Heart left ventricle (tissue), 16 donors: ENCODE measurements around the gene SLC16A8. TPM values are rescaled to one million over a fixed set of nuclear protein-coding genes. Genes with fewer than 3 reads are reported as not detected.
"Not testable (repeated sequence)": the region's sequence is repeated elsewhere in the genome, so short reads cannot be mapped to it uniquely, and the experiment has no call there.

ENCODE experiments used
- ATAC-seq, 4 donors: fragments of 200-7000 bp; cut with Tn5 transposase; one replicate each; pipeline ENCODE4 v1.9.1; 2020 to 2022; ENCODE audit warnings: moderate library complexity in 4 of 4, mild to moderate bottlenecking in 3 of 4, moderate number of reproducible peaks in 1 of 4
- DNase-seq, 5 donors: peaks; one replicate each; pipeline ENCODE4 v3.0.0-alpha.2; 2020
- H3K27ac ChIP-seq, 12 donors: fragments of 200-600 bp; sonication (generic) in 4 of 12; one replicate each; pipeline versions ENCODE4 v1.5.0 to v1.8.0; 2016 to 2022; ENCODE audit warnings: mild to moderate bottlenecking in 2 of 12
- H3K27me3 ChIP-seq, 9 donors: fragments of 200-600 bp; sonication (generic) in 2 of 9; one replicate each; pipeline versions ENCODE4 v1.5.1 to v1.8.0; 2016 to 2022; ENCODE audit warnings: mild to moderate bottlenecking in 3 of 9
- H3K36me3 ChIP-seq, 9 donors: fragments of 200-600 bp; sonication (generic) in 2 of 9; one replicate each; pipeline versions ENCODE4 v1.5.0 to v1.8.0; 2018 to 2022; ENCODE audit warnings: mild to moderate bottlenecking in 2 of 9
- H3K4me1 ChIP-seq, 12 donors: fragments of 200-600 bp; sonication (generic) in 4 of 12; one replicate each; pipeline versions ENCODE4 v1.5.0 to v1.8.0; 2016 to 2022; ENCODE audit warnings: mild to moderate bottlenecking in 3 of 12
- H3K4me3 ChIP-seq, 12 donors: fragments of 200-600 bp; sonication (generic) in 4 of 12; one replicate each; pipeline versions ENCODE4 v1.5.0 to v1.8.0; 2017 to 2022; ENCODE audit warnings: mild to moderate bottlenecking in 9 of 12, moderate library complexity in 4 of 12
- H3K9me3 ChIP-seq, 12 donors: fragments of 200-600 bp; sonication (generic) in 4 of 12; one replicate each; pipeline versions ENCODE4 v1.5.0 to v1.8.0; 2016 to 2022; ENCODE audit warnings: mild to moderate bottlenecking in 1 of 12
- POLR2A ChIP-seq, 2 donors: fragments of 450-650 bp; IDR thresholded peaks; one replicate each; pipeline ENCODE4 v1.6.1; 2017; ENCODE audit warnings: antibody characterized with exemption in 2 of 2, mild to moderate bottlenecking in 2 of 2, moderate library complexity in 2 of 2
- WGBS, 4 donors: extraction: QIAGEN DNeasy Blood & Tissue Kit in 2 of 4; methylation state at CpG; one replicate each; pipeline versions ENCODE4 v1.1.5 to v1.1.7; 2013 to 2018; 5-methylcytosine and 5-hydroxymethylcytosine counted together
- intact Hi-C, 10 donors: fragments of 100-400 bp; cut with DNase I; formaldehyde crosslinking; loops; one replicate each; pipeline versions ENCODE4 v1.11.1 to v1.14.2; 2022
- polyA plus RNA-seq, 2 donors: library from polyadenylated mRNA; stranded (reverse); fragments of 200-250 nt; gene quantifications; one replicate each; pipeline ENCODE4 v1.2.3, GENCODE V29; 2013
- total RNA-seq, 9 donors: library from RNA; depleted of rRNA in 2 of 9; stranded (reverse); fragments of >200 nt in 2 of 9; fragmentation: NEBNext Ultra II Directional in 3 of 9; extraction: Animal tissue kit (Norgen Biotek cat#: 25700) in 3 of 9; gene quantifications; one replicate each; pipeline versions ENCODE4 v1.1.0 to v1.2.4, GENCODE V29; 2016 to 2023
- TF ChIP-seq, protein P1 (sequence below), 12 donors: fragments of 200-600 bp; sonication (generic) in 4 of 12; IDR thresholded peaks; one replicate each; pipeline versions ENCODE4 v1.5.0 to v1.8.0; 2018 to 2022; ENCODE audit warnings: antibody characterized with exemption in 12 of 12, mild to moderate bottlenecking in 5 of 12
- donor health status: ischemic (EF 13 %, LVEDD 7.1; RV severe dilation, severe dysfunction).
- donor health status: healthy with polysubstance abuse.
- donor health status: DM: no; HTN: yes; CAD: no.
- donor health status: DM: no; HTN: no; CAD: no.
- donor health status: ischemic (EF 25% LVEDD 6.9; RV normal size, moderate dysfunction).
- donor health status: ischemic (EF 25% LVEDD 5.7; RV mildly dilated, moderate dysfunction).
- donor health status: healthy.
- donor health status: DM: yes; HTN: yes; CAD: no.
- donor health status: ischemic (EF 35%, LVEDD 5.7; RV mildly dilated, moderate dysfunction).
- donor health status: nonischemic (EF 11% LVEDD 7.7; RV severe dilation, severe dysfunction).
- donor health status: DM: yes; HTN: yes; CAD: no.
- donor health status: PGD.
- donor health status: ischemic (EF 29% LVEDD 5.4; RV normal size, mild dysfunction).
- donor health status: nonischemic (EF 23%, LVEDD 6.1; RV moderate dilation, normal function).

Gene SLC16A8
- total and polyA plus RNA-seq, 11 donors, result 0.34 TPM; not detected in 10

DNA sequence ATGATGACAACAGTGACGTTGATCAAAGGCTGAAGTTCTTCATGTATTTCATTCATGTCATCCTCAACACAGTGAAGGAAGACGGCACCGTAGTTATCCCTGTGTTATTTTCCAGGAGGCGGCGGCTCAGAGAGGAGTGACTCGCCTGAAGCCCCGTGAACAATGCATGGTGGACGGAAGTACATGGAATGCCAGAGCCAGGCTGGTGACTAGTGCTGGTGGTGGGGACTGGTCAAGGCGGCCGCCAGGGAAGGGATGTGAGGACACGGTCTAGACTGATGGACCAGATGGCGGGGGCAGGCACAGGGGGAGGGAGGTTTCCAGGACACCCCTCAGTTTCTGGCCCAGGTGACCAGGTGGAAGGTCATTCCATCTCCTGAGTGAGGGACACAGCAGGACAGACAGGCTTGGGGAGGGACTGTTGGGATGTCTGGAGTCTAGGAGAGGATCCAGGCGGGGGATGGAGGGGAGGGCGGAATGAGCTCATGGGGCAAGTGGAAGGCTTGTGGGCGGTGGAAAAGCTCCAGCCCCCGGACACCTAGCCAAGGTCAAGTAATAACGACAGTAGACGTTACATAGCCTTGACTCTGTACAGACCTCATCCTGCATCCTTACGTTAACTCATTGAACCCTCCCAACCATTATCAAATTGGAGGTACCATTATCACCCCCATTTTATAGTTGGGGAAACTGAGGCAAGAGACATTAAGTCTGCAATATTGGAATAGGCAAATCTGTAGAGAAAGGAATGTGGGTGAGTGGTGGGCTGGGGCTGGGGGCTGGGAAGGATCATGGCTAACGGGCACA, 42.8 kb downstream of the SLC16A8 start:
- Histone ChIP-seq H3K4me1 (peaks cover 0 to 19% (median 1%) of the 10 kb centered on the region in 12 donors), H3K9me3 (no peaks in the 10 kb centered on the region), H3K27me3 (no peaks in the 10 kb centered on the region), H3K36me3 (no peaks in the 10 kb centered on the region), H3K4me3 (no peak overlapping the region), H3K27ac (no peak overlapping the region)
- no peak for TF ChIP-seq POLR2A (IDR thresholded peaks at IDR 0.05)
- TF ChIP-seq, protein P1, sequence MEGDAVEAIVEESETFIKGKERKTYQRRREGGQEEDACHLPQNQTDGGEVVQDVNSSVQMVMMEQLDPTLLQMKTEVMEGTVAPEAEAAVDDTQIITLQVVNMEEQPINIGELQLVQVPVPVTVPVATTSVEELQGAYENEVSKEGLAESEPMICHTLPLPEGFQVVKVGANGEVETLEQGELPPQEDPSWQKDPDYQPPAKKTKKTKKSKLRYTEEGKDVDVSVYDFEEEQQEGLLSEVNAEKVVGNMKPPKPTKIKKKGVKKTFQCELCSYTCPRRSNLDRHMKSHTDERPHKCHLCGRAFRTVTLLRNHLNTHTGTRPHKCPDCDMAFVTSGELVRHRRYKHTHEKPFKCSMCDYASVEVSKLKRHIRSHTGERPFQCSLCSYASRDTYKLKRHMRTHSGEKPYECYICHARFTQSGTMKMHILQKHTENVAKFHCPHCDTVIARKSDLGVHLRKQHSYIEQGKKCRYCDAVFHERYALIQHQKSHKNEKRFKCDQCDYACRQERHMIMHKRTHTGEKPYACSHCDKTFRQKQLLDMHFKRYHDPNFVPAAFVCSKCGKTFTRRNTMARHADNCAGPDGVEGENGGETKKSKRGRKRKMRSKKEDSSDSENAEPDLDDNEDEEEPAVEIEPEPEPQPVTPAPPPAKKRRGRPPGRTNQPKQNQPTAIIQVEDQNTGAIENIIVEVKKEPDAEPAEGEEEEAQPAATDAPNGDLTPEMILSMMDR (IDR thresholded peaks at IDR 0.05), result no peak
- intact Hi-C loops, result no loop called here
- ATAC-seq (no peak), DNase-seq (peak in 1 of 5 donors; percentile 40)
- WGBS, 4 donors, result 83 to 88% (median 84%) methylated on average over 20 of the region's 20 CpGs

DNA sequence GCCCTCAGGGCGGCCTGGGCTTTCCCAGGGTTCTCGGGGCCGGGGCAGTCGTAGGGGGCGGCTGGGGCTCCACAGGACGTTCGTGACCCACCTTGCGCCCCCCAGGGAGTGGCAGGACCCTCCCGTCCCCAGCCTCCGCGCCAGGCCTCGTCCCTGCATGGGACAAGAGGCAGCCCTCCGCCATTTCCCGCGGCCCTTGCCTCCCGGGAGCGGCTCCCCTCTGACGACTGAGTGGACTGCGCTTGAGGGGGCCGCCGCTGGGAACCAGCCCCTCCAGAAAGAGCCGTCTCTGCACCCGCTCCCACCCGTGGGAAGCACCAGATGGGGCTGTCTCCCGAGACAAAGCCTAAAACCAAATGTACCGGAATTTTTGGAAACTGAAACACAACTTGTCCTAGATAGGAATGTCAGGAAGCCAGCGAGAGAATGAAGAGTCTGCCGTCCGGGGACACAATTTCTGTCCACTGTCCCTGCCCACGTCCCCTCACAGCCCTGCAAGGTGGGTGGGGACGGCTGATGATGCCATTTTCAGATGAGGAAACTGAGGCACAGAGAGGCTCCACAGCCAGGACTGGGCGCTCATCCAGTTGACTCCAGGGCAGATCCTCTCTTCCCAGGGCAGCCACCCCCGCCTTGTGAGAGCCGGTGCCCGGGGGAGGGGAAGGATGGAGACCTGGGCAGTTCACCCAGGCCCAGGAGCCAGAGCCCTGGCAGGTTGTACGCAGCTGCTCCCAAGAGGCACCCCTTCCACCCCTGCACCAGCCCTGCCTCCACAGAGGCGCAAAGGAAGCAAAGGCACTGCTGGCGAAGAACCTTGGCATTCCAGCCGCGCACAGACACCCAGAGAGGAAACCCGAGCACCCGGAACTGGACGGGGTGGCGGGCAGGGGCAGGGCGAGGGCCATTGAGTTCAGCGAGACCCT, 44.8 kb downstream of the SLC16A8 start:
- Histone ChIP-seq H3K36me3 (no peaks in the 10 kb centered on the region), H3K27me3 (no peaks in the 10 kb centered on the region), H3K27ac (peak overlapping the region in 11 of 12 donors; percentile 41 to 85 (median 70)), H3K4me3 (peak overlapping the region in 1 of 12 donors; percentile 3), H3K9me3 (no peaks in the 10 kb centered on the region), H3K4me1 (peaks cover 0 to 30% (median 8%) of the 10 kb centered on the region in 12 donors)
- 68 to 86% (median 81%) methylated on average over 32 to 46 of the region's 46 CpGs for WGBS, 4 donors
- ATAC-seq (peak in 2 of 4 donors; percentile 12 to 14), DNase-seq (peak in 3 of 5 donors; percentile 33 to 70 (median 54))
- intact Hi-C loops, result no loop called here
- no peak for TF ChIP-seq POLR2A (IDR thresholded peaks at IDR 0.05)
- TF ChIP-seq, protein P1 (IDR thresholded peaks at IDR 0.05), result peak in 1 of 12 donors; percentile 18

DNA sequence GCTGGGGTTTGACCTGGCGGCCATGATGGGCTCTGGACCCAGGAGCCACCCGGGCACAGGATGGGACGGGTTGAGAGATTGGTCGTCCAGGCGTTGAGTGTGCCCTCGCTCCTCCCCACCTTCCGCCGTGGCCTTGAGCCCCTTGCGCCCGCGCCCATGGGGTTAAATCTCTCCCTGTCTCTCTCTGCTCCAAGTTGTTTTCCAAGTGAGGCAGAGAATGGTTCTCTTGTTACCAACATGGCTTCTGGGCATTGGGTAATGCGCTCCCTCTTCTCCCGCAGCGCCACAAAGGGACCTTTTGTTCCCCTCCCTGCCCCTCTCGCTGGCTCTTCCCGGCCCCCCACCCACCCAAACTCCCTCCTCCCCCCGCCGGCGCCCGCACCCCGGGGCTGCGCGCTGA, 45.6 kb downstream of the SLC16A8 start:
- ATAC-seq, result no peak

DNA sequence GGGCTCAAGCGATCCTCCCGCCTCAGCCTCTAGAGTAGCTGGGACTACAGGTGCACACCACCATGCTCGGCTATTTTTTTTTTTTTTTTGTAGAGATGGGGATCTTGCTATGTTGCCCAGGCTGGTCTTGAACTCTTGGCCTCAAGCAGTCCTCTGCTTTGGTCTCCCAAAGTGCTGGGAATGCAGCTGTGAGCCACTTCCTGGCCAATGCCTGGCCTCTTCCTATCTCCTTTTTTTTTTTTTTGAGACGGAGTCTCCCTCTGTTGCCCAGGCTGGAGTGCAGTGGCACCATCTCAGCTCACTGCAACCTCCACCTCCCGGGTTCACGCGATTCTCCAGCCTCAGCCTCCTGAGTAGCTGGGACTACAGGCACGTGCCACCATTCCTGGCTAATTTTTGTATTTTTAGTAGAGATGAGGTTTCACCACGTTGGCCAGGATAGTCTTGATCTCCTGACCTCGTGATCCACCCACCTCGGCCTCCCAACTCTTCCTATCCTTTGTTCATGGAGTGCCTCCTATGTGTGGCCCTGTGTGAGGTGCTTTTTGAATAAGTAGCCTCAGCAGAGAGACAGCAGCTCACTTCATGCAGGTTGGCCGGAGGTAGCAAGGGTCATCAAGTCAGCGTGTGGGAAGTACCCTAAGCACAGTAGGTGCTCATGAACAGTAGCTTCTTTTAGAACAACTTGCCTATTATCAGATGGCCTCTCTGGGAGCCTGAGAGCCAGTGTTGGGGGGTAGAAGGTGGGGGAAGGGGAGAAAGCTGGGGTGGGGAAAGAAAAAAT, 46.4 kb downstream of the SLC16A8 start:
- H3K36me3 ChIP-seq, DNase-seq, ATAC-seq, H3K27me3 ChIP-seq, H3K9me3 ChIP-seq, H3K4me3 ChIP-seq, intact Hi-C loops: not testable (repeated sequence)
- Histone ChIP-seq H3K27ac (peak overlapping the region in 5 of 12 donors; percentile 11 to 73 (median 68)), H3K4me1 (peaks cover 0 to 35% (median 15%) of the 10 kb centered on the region in 12 donors)
- WGBS, 4 donors, result 82 to 89% (median 86%) methylated on average over 13 of the region's 13 CpGs

More for the DNA sequence above, 45.6 kb downstream of the SLC16A8 start:
- no peak for TF ChIP-seq POLR2A (IDR thresholded peaks at IDR 0.05)
- TF ChIP-seq, protein P1 (IDR thresholded peaks at IDR 0.05), result no peak
- intact Hi-C loops, result no loop called here
- no peaks in the 10 kb centered on the region for H3K27me3 ChIP-seq
- H3K4me3 ChIP-seq, result no peak overlapping the region
- peak in 1 of 5 donors; percentile 51 for DNase-seq
- H3K36me3 ChIP-seq, result no peaks in the 10 kb centered on the region
- H3K27ac ChIP-seq, result peak overlapping the region in 10 of 12 donors; percentile 41 to 85 (median 71)
- peaks cover 0 to 37% (median 15%) of the 10 kb centered on the region in 12 donors for H3K4me1 ChIP-seq
- WGBS, 4 donors, result 92 to 96% (median 95%) methylated on average over 20 to 23 of the region's 23 CpGs
- no peaks in the 10 kb centered on the region for H3K9me3 ChIP-seq
